Lung (tissue), 12 donors: ENCODE results near the gene FBXL19. TPM values are rescaled to one million over a fixed set of nuclear protein-coding genes. Genes with fewer than 3 reads are reported as not detected.
"Not testable (repeated sequence)": the region's sequence is repeated elsewhere in the genome, so short reads cannot be mapped to it uniquely, and the experiment has no call there.

Experiments
- ATAC-seq: fragments of 200-7000 bp; cut with Tn5 transposase; one replicate; pipeline ENCODE4 v1.9.1; 2020; ENCODE audit warnings: moderate number of reproducible peaks; ENCODE audit not compliant: insufficient read depth, low FRiP score
- DNase-seq, 3 donors: peaks; one replicate each; pipeline ENCODE4 v3.0.0-alpha.2; 2013 to 2017
- H3K27ac ChIP-seq, 2 donors: one replicate each; pipeline ENCODE4 v1.5.1; 2013; ENCODE audit warnings: mild to moderate bottlenecking in 2 of 2, moderate library complexity in 2 of 2, control low read depth in 1 of 2, inconsistent platforms in 1 of 2, low read depth in 1 of 2, low read length in 1 of 2
- H3K27me3 ChIP-seq, 3 donors: one replicate each; pipeline ENCODE4 v1.5.1; 2013; ENCODE audit warnings: low read length in 2 of 3; ENCODE audit not compliant: control insufficient read depth in 3 of 3, insufficient read depth in 3 of 3
- H3K36me3 ChIP-seq, 4 donors: one replicate each; pipeline ENCODE4 v1.5.1; 2013; ENCODE audit warnings: low read length in 4 of 4, mild to moderate bottlenecking in 1 of 4, moderate library complexity in 1 of 4; ENCODE audit not compliant: control insufficient read depth in 4 of 4, insufficient read depth in 4 of 4
- H3K4me1 ChIP-seq, 5 donors: one replicate each; pipeline ENCODE4 v1.5.1; 2013; ENCODE audit warnings: low read length in 5 of 5, mild to moderate bottlenecking in 2 of 5, moderate library complexity in 1 of 5; ENCODE audit not compliant: control insufficient read depth in 5 of 5, insufficient read depth in 5 of 5
- H3K4me3 ChIP-seq: one replicate; pipeline ENCODE4 v1.5.1; 2013; ENCODE audit warnings: mild to moderate bottlenecking, control low read depth, moderate library complexity
- H3K9ac ChIP-seq, 2 donors: one replicate each; pipeline ENCODE4 v1.5.1; 2013; ENCODE audit warnings: low read length in 2 of 2, control low read depth in 1 of 2; ENCODE audit not compliant: insufficient read depth in 1 of 2
- H3K9me3 ChIP-seq, 4 donors: one replicate each; pipeline ENCODE4 v1.5.1; 2013; ENCODE audit warnings: low read length in 3 of 4, mild to moderate bottlenecking in 1 of 4, moderate library complexity in 1 of 4; ENCODE audit not compliant: control insufficient read depth in 4 of 4, insufficient read depth in 3 of 4
- CTCF ChIP-seq: IDR thresholded peaks from 2 replicates; pipeline ENCODE4 v1.5.1; 2012; ENCODE audit warnings: mild to moderate bottlenecking; ENCODE audit errors: control extremely low read depth, extremely low read depth
- whole genome bisulfite sequencing, 2 donors: extraction: QIAGEN DNeasy Blood & Tissue Kit; methylation state at CpG; one replicate each; pipeline ENCODE4 v1.1.7; 2013; 5-methylcytosine and 5-hydroxymethylcytosine counted together
- polyA plus RNA-seq, 2 donors: library from polyadenylated mRNA; stranded (reverse); fragments of 200-250 nt; gene quantifications; one replicate each; pipeline ENCODE4 v1.2.1, GENCODE V29; 2013
- total RNA-seq, 2 donors: library from RNA; depleted of rRNA in 1 of 2; stranded (reverse); fragments of >200 nt in 1 of 2; gene quantifications; one replicate each; pipeline ENCODE4 v1.2.1, GENCODE V29; 2014 to 2021
- donor health status: control.
- donor health status: control.
- donor health status: Bipolar disorder and iron deficiency.
- donor health status: healthy.
- donor health status: DM: yes; HTN: yes; CAD: no.

Gene FBXL19
- total and polyA plus RNA-seq, 4 donors, result 10.3 to 17.3 (median 13.2) TPM

- Histone ChIP-seq H3K9me3 (no peaks in the 10 kb centered on the region), H3K4me3 (no peak overlapping the region), H3K36me3 (peaks cover 4 to 37% (median 36%) of the 10 kb centered on the region in 4 donors), H3K9ac (no peak overlapping the region), H3K27ac (no peak overlapping the region), H3K27me3 (no peaks in the 10 kb centered on the region), H3K4me1 (peaks cover 0 to 7% (median 4%) of the 10 kb centered on the region in 5 donors)
- TF ChIP-seq CTCF, result no peak
- no peak for DNase-seq
- ATAC-seq, result no peak
- 86 to 93% methylated on average over 9 of the region's 9 CpGs for WGBS, 2 donors
Observed at GRCh38 chr16:30887927-30888326, 35.4 kb upstream of the FBXL19 start.

- no peak overlapping the region for H3K4me3 ChIP-seq
- TF ChIP-seq CTCF, result no peak
- no peaks in the 10 kb centered on the region for H3K9me3 ChIP-seq
- H3K9ac ChIP-seq, result no peak overlapping the region
- DNase-seq (peak in 2 of 3 donors; percentile 5 to 11), ATAC-seq (no peak)
- H3K4me1 ChIP-seq, result peaks cover 0 to 10% (median 10%) of the 10 kb centered on the region in 5 donors
- no peak overlapping the region for H3K27ac ChIP-seq
- peaks cover 4 to 37% (median 35%) of the 10 kb centered on the region in 4 donors for H3K36me3 ChIP-seq
- WGBS, 2 donors, result 90 to 92% methylated on average over 8 of the region's 8 CpGs
- no peaks in the 10 kb centered on the region for H3K27me3 ChIP-seq
Observed at GRCh38 chr16:30888856-30889499, 34.4 kb upstream of the FBXL19 start.

- H3K27ac ChIP-seq, result no peak overlapping the region
- no peaks in the 10 kb centered on the region for H3K27me3 ChIP-seq
- H3K4me3 ChIP-seq, result no peak overlapping the region
- H3K9me3 ChIP-seq, result peaks cover 0 to 3% (median 0%) of the 10 kb centered on the region in 4 donors
- 85 to 89% methylated on average over 5 of the region's 5 CpGs for WGBS, 2 donors
- no peak for ATAC-seq
- no peak overlapping the region for H3K9ac ChIP-seq
- peaks cover 4 to 35% (median 34%) of the 10 kb centered on the region in 4 donors for H3K36me3 ChIP-seq
- peaks cover 5 to 15% (median 10%) of the 10 kb centered on the region in 5 donors for H3K4me1 ChIP-seq
- TF ChIP-seq CTCF, result no peak
- no peak for DNase-seq
Observed at GRCh38 chr16:30889721-30890120, 33.7 kb upstream of the FBXL19 start.

- WGBS, 2 donors, result 90 to 95% methylated on average over 14 to 15 of the region's 15 CpGs
- not testable (repeated sequence) for H3K9me3 ChIP-seq, H3K9ac ChIP-seq, ATAC-seq, H3K27ac ChIP-seq, H3K27me3 ChIP-seq, DNase-seq, H3K4me3 ChIP-seq
- H3K36me3 ChIP-seq, result peaks cover 4 to 26% (median 24%) of the 10 kb centered on the region in 4 donors
- H3K4me1 ChIP-seq, result peaks cover 9 to 30% (median 19%) of the 10 kb centered on the region in 5 donors
Observed at GRCh38 chr16:30891043-30891823, 32.1 kb upstream of the FBXL19 start.
